DND-41 (cell line): Measurements from ENCODE around the gene KRT5.

ENCODE experiments used
- EZH2 ChIP-seq: IDR thresholded peaks from 3 replicates; pipeline ENCODE4 v1.6.1; 2012; ENCODE audit warnings: borderline replicate concordance, low read depth, mild to moderate bottlenecking, moderate library complexity, low read length, inconsistent platforms; ENCODE audit not compliant: severe bottlenecking
- TF ChIP-seq, protein P1 (sequence below): IDR thresholded peaks from 2 replicates; pipeline ENCODE4 v1.5.1; 2012; ENCODE audit warnings: borderline replicate concordance, low read length, moderate library complexity, mild to moderate bottlenecking; ENCODE audit not compliant: poor library complexity, severe bottlenecking; ENCODE audit errors: extremely low read depth

DNA sequence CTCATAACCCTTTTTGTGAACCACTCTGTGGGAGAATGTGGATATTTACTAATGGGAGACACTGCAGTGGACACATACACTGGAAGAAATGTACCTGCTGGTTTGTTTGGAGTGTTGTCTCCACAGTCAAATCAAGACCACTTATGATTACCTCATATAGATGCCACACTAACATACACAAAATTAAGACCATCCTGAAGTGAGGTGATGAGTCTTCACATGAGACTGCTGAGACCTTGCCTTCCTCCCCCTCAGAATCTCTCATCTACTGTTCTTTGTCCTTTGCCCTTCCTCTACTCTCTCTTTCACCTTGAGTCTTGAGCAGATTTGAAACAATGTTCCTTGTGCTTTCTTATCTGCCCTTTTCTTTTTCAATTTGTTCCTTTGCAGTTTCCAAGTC, 31.5 kb downstream of the KRT5 start:
- TF ChIP-seq, protein P1, sequence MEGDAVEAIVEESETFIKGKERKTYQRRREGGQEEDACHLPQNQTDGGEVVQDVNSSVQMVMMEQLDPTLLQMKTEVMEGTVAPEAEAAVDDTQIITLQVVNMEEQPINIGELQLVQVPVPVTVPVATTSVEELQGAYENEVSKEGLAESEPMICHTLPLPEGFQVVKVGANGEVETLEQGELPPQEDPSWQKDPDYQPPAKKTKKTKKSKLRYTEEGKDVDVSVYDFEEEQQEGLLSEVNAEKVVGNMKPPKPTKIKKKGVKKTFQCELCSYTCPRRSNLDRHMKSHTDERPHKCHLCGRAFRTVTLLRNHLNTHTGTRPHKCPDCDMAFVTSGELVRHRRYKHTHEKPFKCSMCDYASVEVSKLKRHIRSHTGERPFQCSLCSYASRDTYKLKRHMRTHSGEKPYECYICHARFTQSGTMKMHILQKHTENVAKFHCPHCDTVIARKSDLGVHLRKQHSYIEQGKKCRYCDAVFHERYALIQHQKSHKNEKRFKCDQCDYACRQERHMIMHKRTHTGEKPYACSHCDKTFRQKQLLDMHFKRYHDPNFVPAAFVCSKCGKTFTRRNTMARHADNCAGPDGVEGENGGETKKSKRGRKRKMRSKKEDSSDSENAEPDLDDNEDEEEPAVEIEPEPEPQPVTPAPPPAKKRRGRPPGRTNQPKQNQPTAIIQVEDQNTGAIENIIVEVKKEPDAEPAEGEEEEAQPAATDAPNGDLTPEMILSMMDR: no peak
- TF ChIP-seq EZH2: no peak
